Colonic mucosa (tissue), 4 donors: Measurements from ENCODE around the gene RIOX2. TPM values are rescaled to one million over a fixed set of nuclear protein-coding genes. Genes with fewer than 3 reads are reported as not detected.

ENCODE experiments used
- DNase-seq: peaks from one replicate; pipeline ENCODE4 v3.0.0-alpha.2; 2020
- H3K27ac ChIP-seq: fragments of 200-600 bp; one replicate; pipeline ENCODE4 v1.8.0; 2021
- H3K27me3 ChIP-seq: fragments of 200-600 bp; one replicate; pipeline ENCODE4 v1.8.0; 2021
- H3K36me3 ChIP-seq: fragments of 200-600 bp; one replicate; pipeline ENCODE4 v1.8.0; 2021
- H3K4me1 ChIP-seq: fragments of 200-600 bp; one replicate; pipeline ENCODE4 v1.8.0; 2021; ENCODE audit warnings: mild to moderate bottlenecking
- H3K4me3 ChIP-seq: fragments of 200-600 bp; one replicate; pipeline ENCODE4 v1.8.0; 2021
- H3K9ac ChIP-seq, 2 donors: one replicate each; pipeline ENCODE4 v1.7.0; 2013; ENCODE audit warnings: control low read depth in 2 of 2, low read depth in 2 of 2, low read length in 2 of 2
- H3K9me3 ChIP-seq: fragments of 200-600 bp; one replicate; pipeline ENCODE4 v1.8.0; 2021
- intact Hi-C: fragments of 100-400 bp; cut with DNase I; formaldehyde crosslinking; loops from one replicate; pipeline ENCODE4 v1.14.1; 2022
- total RNA-seq, 2 donors: library from RNA; stranded (reverse); fragmentation: NEBNext Ultra II Directional in 1 of 2; extraction: Animal tissue kit (Norgen Biotek cat#: 25700) in 1 of 2; gene quantifications; one replicate each; pipeline ENCODE4 v1.2.1, GENCODE V29; 2021
- TF ChIP-seq, protein P1 (sequence below): fragments of 200-600 bp; IDR thresholded peaks from one replicate; pipeline ENCODE4 v1.8.0; 2022; ENCODE audit warnings: antibody characterized with exemption, mild to moderate bottlenecking
- donor health status: healthy.
- donor health status: DM: no; HTN: no; CAD: no.
- donor health status: DM: no; HTN: no; CAD: no.

The RIOX2 gene
- total RNA-seq, 2 donors from 2014 or later, result 17.6 to 21.9 TPM

DNA sequence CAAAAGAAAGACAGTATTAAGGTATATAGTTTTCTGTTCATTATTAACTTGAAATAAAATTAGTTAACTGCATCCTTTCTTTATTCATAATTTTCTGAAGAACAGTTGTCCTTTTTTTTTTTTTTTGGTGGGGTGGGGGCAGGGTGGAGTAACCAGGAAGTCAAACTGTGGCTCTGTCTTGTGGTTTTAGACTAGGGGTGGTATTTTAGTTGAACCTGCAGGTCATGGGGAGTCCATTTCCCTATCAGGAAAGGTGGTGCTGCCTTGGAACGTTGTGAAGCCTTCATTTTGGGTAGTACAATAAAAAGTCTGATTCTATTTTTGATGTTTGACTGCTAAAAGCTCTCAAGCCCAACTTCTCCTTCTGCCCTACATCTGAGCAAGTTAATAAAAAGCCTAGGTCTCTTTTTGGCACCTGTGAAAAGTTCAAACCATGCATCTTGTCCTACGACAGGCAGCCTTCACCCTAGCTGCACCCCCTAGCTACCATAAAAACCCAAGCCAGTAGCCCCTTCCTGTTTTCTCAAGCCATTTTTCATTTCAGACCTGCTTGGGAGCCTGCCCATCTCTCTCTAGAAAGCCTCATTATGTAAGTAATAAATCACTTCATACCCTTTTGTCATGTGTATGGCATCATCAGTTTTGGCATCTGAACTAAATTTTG lies 31.2 kb upstream of the RIOX2 start:
- Histone ChIP-seq H3K27me3 (no peaks in the 10 kb centered on the region), H3K4me3 (no peak overlapping the region), H3K9me3 (no peaks in the 10 kb centered on the region), H3K4me1 (no peaks in the 10 kb centered on the region), H3K36me3 (no peaks in the 10 kb centered on the region), H3K9ac (no peak overlapping the region), H3K27ac (no peak overlapping the region)
- intact Hi-C loops, result no loop called here
- TF ChIP-seq, protein P1, sequence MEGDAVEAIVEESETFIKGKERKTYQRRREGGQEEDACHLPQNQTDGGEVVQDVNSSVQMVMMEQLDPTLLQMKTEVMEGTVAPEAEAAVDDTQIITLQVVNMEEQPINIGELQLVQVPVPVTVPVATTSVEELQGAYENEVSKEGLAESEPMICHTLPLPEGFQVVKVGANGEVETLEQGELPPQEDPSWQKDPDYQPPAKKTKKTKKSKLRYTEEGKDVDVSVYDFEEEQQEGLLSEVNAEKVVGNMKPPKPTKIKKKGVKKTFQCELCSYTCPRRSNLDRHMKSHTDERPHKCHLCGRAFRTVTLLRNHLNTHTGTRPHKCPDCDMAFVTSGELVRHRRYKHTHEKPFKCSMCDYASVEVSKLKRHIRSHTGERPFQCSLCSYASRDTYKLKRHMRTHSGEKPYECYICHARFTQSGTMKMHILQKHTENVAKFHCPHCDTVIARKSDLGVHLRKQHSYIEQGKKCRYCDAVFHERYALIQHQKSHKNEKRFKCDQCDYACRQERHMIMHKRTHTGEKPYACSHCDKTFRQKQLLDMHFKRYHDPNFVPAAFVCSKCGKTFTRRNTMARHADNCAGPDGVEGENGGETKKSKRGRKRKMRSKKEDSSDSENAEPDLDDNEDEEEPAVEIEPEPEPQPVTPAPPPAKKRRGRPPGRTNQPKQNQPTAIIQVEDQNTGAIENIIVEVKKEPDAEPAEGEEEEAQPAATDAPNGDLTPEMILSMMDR, result no peak
- DNase-seq, result no peak

DNA sequence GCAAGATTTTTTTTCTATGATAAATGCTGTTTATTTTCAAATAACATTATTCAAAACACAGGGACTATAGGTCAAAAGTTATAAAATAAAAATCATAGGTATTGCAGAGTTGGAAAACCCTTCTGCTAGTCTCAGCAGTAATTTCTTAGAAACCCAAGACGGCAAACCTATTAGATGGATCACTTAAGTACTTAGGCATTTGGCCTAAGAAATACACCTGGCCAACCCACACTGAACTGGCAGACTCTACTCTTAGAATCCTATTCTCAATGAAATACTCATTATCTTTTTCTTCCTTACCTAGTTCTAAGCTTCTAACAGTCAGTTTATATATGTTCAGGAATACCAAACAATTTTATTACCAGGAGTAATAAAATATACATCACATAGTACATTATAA lies 30.5 kb upstream of the RIOX2 start:
- intact Hi-C loops, result no loop called here
- TF ChIP-seq, protein P1, result no peak

DNA sequence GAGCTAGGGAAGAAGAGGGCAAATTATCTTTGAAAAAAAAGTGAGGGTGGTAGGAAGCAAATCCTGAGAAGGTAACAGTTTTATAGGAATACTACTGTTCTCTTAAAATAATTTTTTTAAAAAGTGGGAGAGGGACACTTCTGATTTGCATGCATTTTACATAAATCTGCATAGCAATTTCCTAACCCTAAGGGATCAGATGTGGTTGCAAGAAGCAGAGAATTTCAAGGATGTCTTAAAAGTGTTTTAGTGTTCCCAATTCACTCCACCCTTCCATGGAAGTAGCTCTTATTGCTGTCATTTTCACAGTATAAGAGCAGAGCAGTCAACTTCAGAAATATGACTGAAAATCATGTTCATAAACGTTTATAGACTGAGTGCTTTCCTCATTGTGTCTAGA lies 27.8 kb upstream of the RIOX2 start:
- no peaks in the 10 kb centered on the region for H3K4me1 ChIP-seq
- DNase-seq, result no peak
- no peak overlapping the region for H3K4me3 ChIP-seq
- TF ChIP-seq, protein P1, result no peak
- no peaks in the 10 kb centered on the region for H3K36me3 ChIP-seq
- H3K27me3 ChIP-seq, result no peaks in the 10 kb centered on the region
- intact Hi-C loops, result no loop called here
- no peaks in the 10 kb centered on the region for H3K9me3 ChIP-seq
- no peak overlapping the region for H3K9ac ChIP-seq
- no peak overlapping the region for H3K27ac ChIP-seq

More for the DNA sequence above, 30.5 kb upstream of the RIOX2 start:
- H3K9me3 ChIP-seq, result no peaks in the 10 kb centered on the region
- no peaks in the 10 kb centered on the region for H3K4me1 ChIP-seq
- H3K4me3 ChIP-seq, result no peak overlapping the region
- no peaks in the 10 kb centered on the region for H3K27me3 ChIP-seq
- no peak for DNase-seq
- no peak overlapping the region for H3K27ac ChIP-seq
- no peak overlapping the region for H3K9ac ChIP-seq
- no peaks in the 10 kb centered on the region for H3K36me3 ChIP-seq

DNA sequence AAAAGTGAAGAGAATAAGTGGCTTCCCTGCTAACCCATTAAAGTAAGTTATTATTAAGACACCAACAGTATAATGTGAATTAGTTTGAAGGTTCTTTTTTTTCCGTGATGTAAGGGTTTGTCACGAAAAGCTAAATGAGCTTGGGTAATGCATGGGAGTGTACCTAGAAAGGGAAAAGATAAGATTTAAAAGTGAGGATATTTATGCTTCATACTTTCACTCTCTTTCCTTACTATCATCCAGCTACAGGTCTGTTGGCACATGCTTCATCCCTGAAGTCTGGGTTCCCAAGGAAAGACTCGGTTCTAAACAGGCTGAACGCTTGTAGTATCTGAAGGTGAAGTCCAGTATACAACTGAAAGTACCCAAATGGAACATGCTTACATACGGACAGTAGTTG lies 26.9 kb upstream of the RIOX2 start:
- no peaks in the 10 kb centered on the region for H3K27me3 ChIP-seq
- H3K4me1 ChIP-seq, result no peaks in the 10 kb centered on the region
- H3K9ac ChIP-seq, result no peak overlapping the region
- no peak overlapping the region for H3K4me3 ChIP-seq
- DNase-seq, result no peak
- no peak overlapping the region for H3K27ac ChIP-seq
- no peaks in the 10 kb centered on the region for H3K9me3 ChIP-seq
- intact Hi-C loops, result no loop called here
- TF ChIP-seq, protein P1, result no peak
- no peaks in the 10 kb centered on the region for H3K36me3 ChIP-seq

DNA sequence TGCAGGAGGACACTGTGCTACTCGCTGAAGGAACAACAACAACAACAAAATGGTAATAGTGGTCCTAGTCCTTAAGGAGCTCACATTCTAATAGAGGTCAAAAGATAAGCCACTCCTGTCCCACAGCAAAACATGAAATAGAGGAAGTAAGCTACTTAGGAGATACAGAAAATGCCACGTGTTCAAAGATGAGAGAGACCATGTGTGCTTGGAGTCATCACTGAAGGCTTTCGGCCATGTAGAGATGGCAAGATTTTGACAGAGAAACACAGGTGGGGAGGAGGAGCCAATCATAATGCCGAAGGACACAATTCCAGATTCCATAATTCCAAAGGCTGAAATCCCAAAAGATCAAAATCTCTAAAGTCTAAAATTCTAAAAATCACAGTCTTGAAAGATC lies 24.8 kb upstream of the RIOX2 start:
- Histone ChIP-seq H3K27ac (no peak overlapping the region), H3K4me1 (no peaks in the 10 kb centered on the region), H3K36me3 (no peaks in the 10 kb centered on the region), H3K9ac (no peak overlapping the region), H3K27me3 (no peaks in the 10 kb centered on the region), H3K9me3 (no peaks in the 10 kb centered on the region), H3K4me3 (no peak overlapping the region)
- intact Hi-C loops, result no loop called here
- TF ChIP-seq, protein P1, result no peak
- no peak for DNase-seq
